K562 (cell line): ENCODE results near the gene MPHOSPH9.

Source experiments
- CBFB ChIP-seq: sonication (generic); formaldehyde crosslinking; IDR thresholded peaks from 2 replicates; pipeline ENCODE4 v1.4.0; 2020; ENCODE audit warnings: mild to moderate bottlenecking, missing genetic modification reagents
- CTCF ChIP-seq, 3 experiments: IDR thresholded peaks in 2 of 3; conservative IDR thresholded peaks in 1 of 3; 2 replicates each; pipeline ENCODE4 v1.5.1; 2011 to 2012; ENCODE audit warnings: low read length in 3 of 3, mild to moderate bottlenecking in 3 of 3, control low read depth in 2 of 3, improper control_type of control experiment in 1 of 3, inconsistent platforms in 1 of 3, low read depth in 1 of 3, mixed read lengths in 1 of 3, moderate library complexity in 1 of 3; ENCODE audit not compliant: insufficient read depth in 2 of 3
- MAX ChIP-seq: sonication (generic); formaldehyde crosslinking; IDR thresholded peaks from 2 replicates; pipeline ENCODE4 v1.9.0; 2022; ENCODE audit warnings: mild to moderate bottlenecking, missing genetic modification reagents
- POLR2AphosphoS2 ChIP-seq: IDR thresholded peaks from 2 replicates; pipeline ENCODE4 v1.6.1; 2012; ENCODE audit warnings: low read length, improper control_type of control experiment
- STAT5B ChIP-seq: fragments of 250-450 bp; sonication (Bioruptor Pico); IDR thresholded peaks from 2 replicates; pipeline ENCODE4 v1.8.0; 2021; ENCODE audit warnings: mild to moderate bottlenecking, inconsistent platforms
- YY1 ChIP-seq, 3 experiments: IDR thresholded peaks; 2 replicates each; pipeline ENCODE4 v1.6.1; 2011; ENCODE audit warnings: low read length in 2 of 3, mild to moderate bottlenecking in 2 of 3, moderate library complexity in 2 of 3, borderline replicate concordance in 1 of 3, control low read depth in 1 of 3, low read depth in 1 of 3; ENCODE audit not compliant: insufficient read depth in 3 of 3, insufficient replicate concordance in 2 of 3, control insufficient read depth in 1 of 3, insufficient read length in 1 of 3; ENCODE audit errors: extremely low read depth in 1 of 3
- ZNF324 ChIP-seq: fragments of 250-450 bp; sonication (Bioruptor Pico); IDR thresholded peaks from 2 replicates; pipeline ENCODE4 v1.4.0; 2020; ENCODE audit warnings: mild to moderate bottlenecking
- ZNF695 ChIP-seq: fragments of 450-650 bp; formaldehyde crosslinking; IDR thresholded peaks from 2 replicates; pipeline ENCODE4 v1.4.0; 2020; ENCODE audit warnings: mild to moderate bottlenecking, moderate library complexity

- TF ChIP-seq CBFB = no peak
- no peak for TF ChIP-seq ZNF695
- TF ChIP-seq STAT5B (CRISPR knock-in tag) = no peak
- no peak for TF ChIP-seq YY1 (IDR thresholded peaks at IDR 0.05; ENCODE audit: borderline replicate concordance in 1 of 3, control insufficient read depth in 1 of 3, extremely low read depth in 1 of 3, insufficient read depth in 3 of 3, insufficient read length in 1 of 3, insufficient replicate concordance in 2 of 3, low read depth in 1 of 3, low read length in 2 of 3)
- no peak for TF ChIP-seq MAX (CRISPR knock-in tag)
- TF ChIP-seq ZNF324 (CRISPR knock-in tag) = no peak
- no peak for TF ChIP-seq CTCF (IDR thresholded peaks at IDR 0.05 in 2 of 3, conservative IDR thresholded peaks at IDR 0.05 in 1 of 3; ENCODE audit: insufficient read depth in 2 of 3, low read depth in 1 of 3, low read length in 3 of 3)
- TF ChIP-seq POLR2AphosphoS2 = no peak
These were observed 35.9 kb upstream of the MPHOSPH9 start for GRCh38 chr12:123268850-123269249.
